Heart left ventricle (tissue), 16 donors: ENCODE data around the gene SLC66A2. TPM values are rescaled to one million over a fixed set of nuclear protein-coding genes. Genes with fewer than 3 reads are reported as not detected.

Experiments
- ATAC-seq, 4 donors: fragments of 200-7000 bp; cut with Tn5 transposase; one replicate each; pipeline ENCODE4 v1.9.1; 2020 to 2022; ENCODE audit warnings: moderate library complexity in 4 of 4, mild to moderate bottlenecking in 3 of 4, moderate number of reproducible peaks in 1 of 4
- DNase-seq, 5 donors: peaks; one replicate each; pipeline ENCODE4 v3.0.0-alpha.2; 2020
- H3K27ac ChIP-seq, 12 donors: fragments of 200-600 bp; sonication (generic) in 4 of 12; one replicate each; pipeline versions ENCODE4 v1.5.0 to v1.8.0; 2016 to 2022; ENCODE audit warnings: mild to moderate bottlenecking in 2 of 12
- H3K27me3 ChIP-seq, 9 donors: fragments of 200-600 bp; sonication (generic) in 2 of 9; one replicate each; pipeline versions ENCODE4 v1.5.1 to v1.8.0; 2016 to 2022; ENCODE audit warnings: mild to moderate bottlenecking in 3 of 9
- H3K36me3 ChIP-seq, 9 donors: fragments of 200-600 bp; sonication (generic) in 2 of 9; one replicate each; pipeline versions ENCODE4 v1.5.0 to v1.8.0; 2018 to 2022; ENCODE audit warnings: mild to moderate bottlenecking in 2 of 9
- H3K4me1 ChIP-seq, 12 donors: fragments of 200-600 bp; sonication (generic) in 4 of 12; one replicate each; pipeline versions ENCODE4 v1.5.0 to v1.8.0; 2016 to 2022; ENCODE audit warnings: mild to moderate bottlenecking in 3 of 12
- H3K4me3 ChIP-seq, 12 donors: fragments of 200-600 bp; sonication (generic) in 4 of 12; one replicate each; pipeline versions ENCODE4 v1.5.0 to v1.8.0; 2017 to 2022; ENCODE audit warnings: mild to moderate bottlenecking in 9 of 12, moderate library complexity in 4 of 12
- H3K9me3 ChIP-seq, 12 donors: fragments of 200-600 bp; sonication (generic) in 4 of 12; one replicate each; pipeline versions ENCODE4 v1.5.0 to v1.8.0; 2016 to 2022; ENCODE audit warnings: mild to moderate bottlenecking in 1 of 12
- POLR2A ChIP-seq, 2 donors: fragments of 450-650 bp; IDR thresholded peaks; one replicate each; pipeline ENCODE4 v1.6.1; 2017; ENCODE audit warnings: antibody characterized with exemption in 2 of 2, mild to moderate bottlenecking in 2 of 2, moderate library complexity in 2 of 2
- WGBS, 4 donors: extraction: QIAGEN DNeasy Blood & Tissue Kit in 2 of 4; methylation state at CpG; one replicate each; pipeline versions ENCODE4 v1.1.5 to v1.1.7; 2013 to 2018; 5-methylcytosine and 5-hydroxymethylcytosine counted together
- intact Hi-C, 10 donors: fragments of 100-400 bp; cut with DNase I; formaldehyde crosslinking; loops; one replicate each; pipeline versions ENCODE4 v1.11.1 to v1.14.2; 2022
- polyA plus RNA-seq, 2 donors: library from polyadenylated mRNA; stranded (reverse); fragments of 200-250 nt; gene quantifications; one replicate each; pipeline ENCODE4 v1.2.3, GENCODE V29; 2013
- total RNA-seq, 9 donors: library from RNA; depleted of rRNA in 2 of 9; stranded (reverse); fragments of >200 nt in 2 of 9; fragmentation: NEBNext Ultra II Directional in 3 of 9; extraction: Animal tissue kit (Norgen Biotek cat#: 25700) in 3 of 9; gene quantifications; one replicate each; pipeline versions ENCODE4 v1.1.0 to v1.2.4, GENCODE V29; 2016 to 2023
- TF ChIP-seq, protein P1 (sequence below), 12 donors: fragments of 200-600 bp; sonication (generic) in 4 of 12; IDR thresholded peaks; one replicate each; pipeline versions ENCODE4 v1.5.0 to v1.8.0; 2018 to 2022; ENCODE audit warnings: antibody characterized with exemption in 12 of 12, mild to moderate bottlenecking in 5 of 12
- donor health status: ischemic (EF 13 %, LVEDD 7.1; RV severe dilation, severe dysfunction).
- donor health status: healthy with polysubstance abuse.
- donor health status: DM: no; HTN: yes; CAD: no.
- donor health status: DM: no; HTN: no; CAD: no.
- donor health status: ischemic (EF 25% LVEDD 6.9; RV normal size, moderate dysfunction).
- donor health status: ischemic (EF 25% LVEDD 5.7; RV mildly dilated, moderate dysfunction).
- donor health status: healthy.
- donor health status: DM: yes; HTN: yes; CAD: no.
- donor health status: ischemic (EF 35%, LVEDD 5.7; RV mildly dilated, moderate dysfunction).
- donor health status: nonischemic (EF 11% LVEDD 7.7; RV severe dilation, severe dysfunction).
- donor health status: DM: yes; HTN: yes; CAD: no.
- donor health status: PGD.
- donor health status: ischemic (EF 29% LVEDD 5.4; RV normal size, mild dysfunction).
- donor health status: nonischemic (EF 23%, LVEDD 6.1; RV moderate dilation, normal function).

SLC66A2 gene
- total and polyA plus RNA-seq, 11 donors, result 19.7 to 33.4 (median 26.6) TPM

DNA sequence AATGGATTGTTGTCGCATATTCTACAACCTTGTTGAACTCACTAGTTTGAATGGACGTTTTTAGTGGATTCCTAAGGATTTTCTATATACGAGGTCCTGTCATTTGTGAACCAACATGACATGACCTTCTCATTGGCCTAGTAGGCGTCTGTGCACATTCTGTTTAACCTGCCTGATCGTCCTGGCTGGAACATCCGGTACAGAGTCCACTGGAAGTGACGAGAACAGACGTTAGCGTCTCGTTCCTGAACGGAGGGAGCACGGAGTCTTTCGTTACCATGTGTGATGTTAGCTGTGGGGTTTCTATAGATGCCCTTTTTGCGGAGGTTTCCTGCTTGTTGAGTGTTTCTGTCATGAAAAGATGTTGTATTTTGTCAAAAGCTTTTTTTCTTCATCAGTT, 61.9 kb downstream of the SLC66A2 start:
- H3K27ac ChIP-seq, result no peak overlapping the region
- intact Hi-C loops, result loop anchor here in 1 of 10 donors (10.0 kb wide), 1 partner anchor 55 kb away; no protein-coding TSS in a partner anchor
- H3K9me3 ChIP-seq, result peaks cover 0 to 61% (median 28%) of the 10 kb centered on the region in 12 donors
- H3K36me3 ChIP-seq, result no peaks in the 10 kb centered on the region
- ATAC-seq (no peak), DNase-seq (no peak)
- 88 to 91% (median 89%) methylated on average over 14 of the region's 14 CpGs for WGBS, 4 donors
- TF ChIP-seq, protein P1, sequence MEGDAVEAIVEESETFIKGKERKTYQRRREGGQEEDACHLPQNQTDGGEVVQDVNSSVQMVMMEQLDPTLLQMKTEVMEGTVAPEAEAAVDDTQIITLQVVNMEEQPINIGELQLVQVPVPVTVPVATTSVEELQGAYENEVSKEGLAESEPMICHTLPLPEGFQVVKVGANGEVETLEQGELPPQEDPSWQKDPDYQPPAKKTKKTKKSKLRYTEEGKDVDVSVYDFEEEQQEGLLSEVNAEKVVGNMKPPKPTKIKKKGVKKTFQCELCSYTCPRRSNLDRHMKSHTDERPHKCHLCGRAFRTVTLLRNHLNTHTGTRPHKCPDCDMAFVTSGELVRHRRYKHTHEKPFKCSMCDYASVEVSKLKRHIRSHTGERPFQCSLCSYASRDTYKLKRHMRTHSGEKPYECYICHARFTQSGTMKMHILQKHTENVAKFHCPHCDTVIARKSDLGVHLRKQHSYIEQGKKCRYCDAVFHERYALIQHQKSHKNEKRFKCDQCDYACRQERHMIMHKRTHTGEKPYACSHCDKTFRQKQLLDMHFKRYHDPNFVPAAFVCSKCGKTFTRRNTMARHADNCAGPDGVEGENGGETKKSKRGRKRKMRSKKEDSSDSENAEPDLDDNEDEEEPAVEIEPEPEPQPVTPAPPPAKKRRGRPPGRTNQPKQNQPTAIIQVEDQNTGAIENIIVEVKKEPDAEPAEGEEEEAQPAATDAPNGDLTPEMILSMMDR (IDR thresholded peaks at IDR 0.05), result no peak
- TF ChIP-seq POLR2A (IDR thresholded peaks at IDR 0.05), result no peak
- no peaks in the 10 kb centered on the region for H3K27me3 ChIP-seq
- H3K4me3 ChIP-seq, result no peak overlapping the region
- H3K4me1 ChIP-seq, result no peaks in the 10 kb centered on the region

DNA sequence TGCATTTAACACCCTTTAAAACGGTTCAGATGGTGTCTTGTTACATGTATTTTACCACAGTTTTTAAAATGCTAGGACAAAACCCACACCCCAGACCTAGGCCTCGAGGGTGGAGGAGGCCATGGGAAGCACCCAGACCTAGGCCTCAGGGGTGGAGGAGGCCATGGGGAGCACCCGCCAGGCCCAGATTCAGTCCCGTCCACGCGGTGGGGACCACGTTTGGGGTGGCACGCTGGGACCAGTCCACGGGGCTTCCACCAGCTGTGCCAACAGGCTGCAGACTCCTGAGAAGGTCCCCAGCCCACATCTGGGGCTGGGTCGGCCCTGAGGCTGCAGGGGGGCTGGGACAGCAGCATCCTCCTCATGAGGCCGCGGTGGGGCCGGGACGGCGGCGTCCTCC, 63.4 kb downstream of the SLC66A2 start:
- Histone ChIP-seq H3K9me3 (peaks cover 0 to 50% (median 24%) of the 10 kb centered on the region in 12 donors), H3K27ac (no peak overlapping the region), H3K36me3 (no peaks in the 10 kb centered on the region), H3K4me3 (no peak overlapping the region), H3K27me3 (no peaks in the 10 kb centered on the region), H3K4me1 (no peaks in the 10 kb centered on the region)
- ATAC-seq, result no peak
- intact Hi-C loops, result loop anchor here in 1 of 10 donors (10.0 kb wide), 1 partner anchor 57 kb away; no protein-coding TSS in a partner anchor
- DNase-seq, result peak in 1 of 5 donors; percentile 39
- WGBS, 4 donors, result 83 to 95% (median 90%) methylated on average over 2 to 16 of the region's 16 CpGs
- TF ChIP-seq, protein P1 (IDR thresholded peaks at IDR 0.05), result no peak
- TF ChIP-seq POLR2A (IDR thresholded peaks at IDR 0.05), result no peak

DNA sequence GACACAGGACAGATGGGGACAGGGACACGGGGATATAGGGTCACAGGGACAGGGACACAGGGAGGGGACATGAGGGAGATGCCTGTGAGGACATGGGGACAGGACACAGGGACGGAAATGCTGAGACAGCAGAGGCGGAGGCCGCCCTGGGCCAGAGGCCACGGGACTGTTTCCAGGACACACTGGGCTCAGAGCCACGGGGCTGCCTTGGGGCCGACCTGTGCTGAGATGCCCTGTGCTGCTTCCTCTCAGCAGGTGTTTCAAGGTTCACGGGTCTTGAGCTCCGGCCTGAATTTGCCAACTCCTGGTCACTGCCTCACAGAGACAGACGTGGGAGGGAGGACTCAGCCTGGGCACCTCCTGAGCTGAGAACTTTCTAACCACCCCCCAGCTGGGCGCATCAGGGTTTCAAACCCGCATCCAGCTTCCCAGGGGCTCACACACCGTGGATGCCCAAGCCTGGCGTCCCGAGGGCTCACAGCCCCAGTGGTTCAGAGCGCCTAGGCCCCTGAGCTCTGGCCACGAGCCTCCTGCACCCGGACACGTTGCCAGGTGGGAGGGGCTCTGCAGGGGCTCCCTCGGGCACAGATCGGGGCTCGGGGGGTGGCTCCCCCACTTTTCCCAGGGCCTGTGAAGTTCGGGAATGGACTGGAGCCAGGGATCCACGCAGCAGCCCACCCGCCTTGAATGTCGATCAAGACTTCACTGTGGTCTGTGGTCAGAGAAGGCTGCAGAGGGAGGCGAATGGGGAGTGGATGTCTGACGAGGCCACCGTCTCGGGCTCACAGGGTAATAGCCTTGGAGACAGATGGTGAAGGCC, 64.1 kb downstream of the SLC66A2 start:
- ATAC-seq, result peak in 1 of 4 donors; percentile 20
- Histone ChIP-seq H3K4me1 (no peaks in the 10 kb centered on the region), H3K27ac (no peak overlapping the region), H3K9me3 (peaks cover 0 to 46% (median 21%) of the 10 kb centered on the region in 12 donors), H3K36me3 (no peaks in the 10 kb centered on the region), H3K4me3 (no peak overlapping the region), H3K27me3 (no peaks in the 10 kb centered on the region)
- intact Hi-C loops, result loop anchor here in 1 of 10 donors (10.0 kb wide), 1 partner anchor 57 kb away; no protein-coding TSS in a partner anchor
- peak in 2 of 5 donors; percentile 20 to 49 for DNase-seq
- 90 to 93% (median 91%) methylated on average over 14 to 30 of the region's 30 CpGs for WGBS, 4 donors
- no peak for TF ChIP-seq POLR2A (IDR thresholded peaks at IDR 0.05)
- TF ChIP-seq, protein P1 (IDR thresholded peaks at IDR 0.05), result no peak

DNA sequence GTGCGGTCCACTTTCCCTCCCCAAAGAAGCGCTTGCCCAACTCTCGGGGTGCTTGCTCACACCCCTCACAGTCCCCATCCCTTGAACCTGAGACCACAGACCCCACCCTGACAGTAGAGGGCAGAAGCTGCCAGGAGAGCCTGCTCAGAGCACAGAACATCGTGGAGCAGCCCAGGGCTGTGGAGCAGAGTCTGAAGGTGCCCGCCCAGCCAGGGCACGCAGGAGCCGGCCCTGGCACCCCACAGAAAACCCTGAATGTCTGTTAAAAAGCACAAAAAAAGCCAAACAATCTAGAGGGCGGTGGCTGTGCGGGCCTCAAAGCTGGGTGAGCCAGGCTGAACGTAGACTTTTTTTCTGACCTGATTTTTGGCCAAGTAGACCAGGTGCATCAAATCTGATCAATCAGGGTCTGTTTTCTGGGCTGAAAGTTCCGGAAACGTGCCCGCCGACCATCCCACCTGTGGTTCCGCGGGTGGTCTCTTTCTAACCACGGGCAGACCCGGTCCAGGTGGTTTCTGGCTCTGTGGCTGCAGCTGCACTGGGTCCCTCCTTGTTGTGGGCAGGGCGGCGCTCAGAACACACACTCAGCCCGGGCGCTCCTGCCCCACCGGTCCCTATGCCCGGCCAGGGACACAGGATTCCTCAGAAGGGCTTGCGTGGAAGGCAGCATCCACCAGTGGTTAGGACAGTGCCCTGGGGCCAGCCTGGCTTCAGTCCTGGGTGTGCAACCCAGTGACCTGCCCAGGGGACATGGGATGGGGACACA, 66.3 kb downstream of the SLC66A2 start:
- intact Hi-C loops, result loop anchor here in 1 of 10 donors (10.0 kb wide), 1 partner anchor 60 kb away; no protein-coding TSS in a partner anchor
- ATAC-seq (no peak), DNase-seq (peak in 1 of 5 donors; percentile 23)
- peaks cover 0 to 24% (median 6%) of the 10 kb centered on the region in 12 donors for H3K9me3 ChIP-seq
- no peak overlapping the region for H3K4me3 ChIP-seq
- WGBS, 4 donors, result 88 to 93% (median 91%) methylated on average over 25 of the region's 25 CpGs
- no peak overlapping the region for H3K27ac ChIP-seq
- H3K27me3 ChIP-seq, result no peaks in the 10 kb centered on the region
- TF ChIP-seq POLR2A (IDR thresholded peaks at IDR 0.05), result no peak
- TF ChIP-seq, protein P1 (IDR thresholded peaks at IDR 0.05), result no peak
- H3K36me3 ChIP-seq, result no peaks in the 10 kb centered on the region
- H3K4me1 ChIP-seq, result no peaks in the 10 kb centered on the region
